Ascending aorta (tissue), 2 donors: Measurements from ENCODE around the gene ATG101. TPM values are rescaled to one million over a fixed set of nuclear protein-coding genes. Genes with fewer than 3 reads are reported as not detected.

Experiments used
- DNase-seq, 2 donors: peaks; one replicate each; pipeline ENCODE4 v3.0.0-alpha.2; 2019; ENCODE audit warnings: low spot score in 2 of 2
- H3K27ac ChIP-seq, 2 donors: fragments of 200-600 bp; sonication (generic); one replicate each; pipeline ENCODE4 v1.5.1; 2016 to 2017; ENCODE audit warnings: mild to moderate bottlenecking in 1 of 2
- H3K27me3 ChIP-seq: fragments of 200-600 bp; sonication (generic); one replicate; pipeline ENCODE4 v1.5.1; 2017
- H3K36me3 ChIP-seq, 2 donors: fragments of 200-600 bp; sonication (generic); one replicate each; pipeline ENCODE4 v1.5.1; 2016
- H3K4me1 ChIP-seq, 2 donors: fragments of 200-600 bp; sonication (generic); one replicate each; pipeline ENCODE4 v1.5.1; 2016 to 2017; ENCODE audit warnings: mild to moderate bottlenecking in 1 of 2
- H3K4me3 ChIP-seq, 2 donors: fragments of 200-600 bp; sonication (generic); one replicate each; pipeline ENCODE4 v1.5.1; 2016 to 2017; ENCODE audit warnings: mild to moderate bottlenecking in 1 of 2
- H3K9me3 ChIP-seq, 2 donors: fragments of 200-600 bp; sonication (generic); one replicate each; pipeline ENCODE4 v1.5.1; 2016
- intact Hi-C: fragments of 100-400 bp; cut with DNase I; formaldehyde crosslinking; loops from one replicate; pipeline ENCODE4 v1.15.1; 2023
- total RNA-seq: library from RNA; depleted of rRNA; stranded (reverse); fragments of >200 nt; gene quantifications from one replicate; pipeline ENCODE4 v1.1.0, GENCODE V29; 2016
- TF ChIP-seq, protein P1 (sequence below), 3 experiments: fragments of 200-600 bp in 2 of 3; fragments of 450-650 bp in 1 of 3; sonication (generic) in 2 of 3; IDR thresholded peaks; one replicate each; pipeline ENCODE4 v1.5.1; 2016 to 2019; ENCODE audit warnings: antibody characterized with exemption in 3 of 3, mild to moderate bottlenecking in 1 of 3, moderate library complexity in 1 of 3

The ATG101 gene
- total RNA-seq, 1 donor from 2014 or later, result 39.8 TPM

GRCh38 chr12:52063981-52064649, 5.7 kb upstream of the ATG101 start:
- peak in 1 of 2 donors; percentile 78 for DNase-seq
- peaks cover 0 to 6% of the 10 kb centered on the region in 2 donors for H3K36me3 ChIP-seq

GRCh38 chr12:52066346-52067080, 3.3 kb upstream of the ATG101 start:
- H3K27ac ChIP-seq, result no peak overlapping the region
- no peaks in the 10 kb centered on the region for H3K9me3 ChIP-seq
- DNase-seq, result no peak
- no peaks in the 10 kb centered on the region for H3K36me3 ChIP-seq
- TF ChIP-seq, protein P1, sequence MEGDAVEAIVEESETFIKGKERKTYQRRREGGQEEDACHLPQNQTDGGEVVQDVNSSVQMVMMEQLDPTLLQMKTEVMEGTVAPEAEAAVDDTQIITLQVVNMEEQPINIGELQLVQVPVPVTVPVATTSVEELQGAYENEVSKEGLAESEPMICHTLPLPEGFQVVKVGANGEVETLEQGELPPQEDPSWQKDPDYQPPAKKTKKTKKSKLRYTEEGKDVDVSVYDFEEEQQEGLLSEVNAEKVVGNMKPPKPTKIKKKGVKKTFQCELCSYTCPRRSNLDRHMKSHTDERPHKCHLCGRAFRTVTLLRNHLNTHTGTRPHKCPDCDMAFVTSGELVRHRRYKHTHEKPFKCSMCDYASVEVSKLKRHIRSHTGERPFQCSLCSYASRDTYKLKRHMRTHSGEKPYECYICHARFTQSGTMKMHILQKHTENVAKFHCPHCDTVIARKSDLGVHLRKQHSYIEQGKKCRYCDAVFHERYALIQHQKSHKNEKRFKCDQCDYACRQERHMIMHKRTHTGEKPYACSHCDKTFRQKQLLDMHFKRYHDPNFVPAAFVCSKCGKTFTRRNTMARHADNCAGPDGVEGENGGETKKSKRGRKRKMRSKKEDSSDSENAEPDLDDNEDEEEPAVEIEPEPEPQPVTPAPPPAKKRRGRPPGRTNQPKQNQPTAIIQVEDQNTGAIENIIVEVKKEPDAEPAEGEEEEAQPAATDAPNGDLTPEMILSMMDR (IDR thresholded peaks at IDR 0.05), result no peak
- H3K27me3 ChIP-seq, result no peaks in the 10 kb centered on the region
- intact Hi-C loops, result no loop called here
- no peak overlapping the region for H3K4me3 ChIP-seq
- H3K4me1 ChIP-seq, result peaks cover 8 to 14% of the 10 kb centered on the region in 2 donors

More at GRCh38 chr12:52063981-52064649, 5.7 kb upstream of the ATG101 start:
- intact Hi-C loops, result no loop called here
- Histone ChIP-seq H3K27me3 (no peaks in the 10 kb centered on the region), H3K27ac (peak overlapping the region; percentile 14 to 44), H3K9me3 (no peaks in the 10 kb centered on the region), H3K4me1 (peaks cover 0 to under 1% of the 10 kb centered on the region in 2 donors), H3K4me3 (no peak overlapping the region)
- TF ChIP-seq, protein P1 (IDR thresholded peaks at IDR 0.05), result no peak

DNA sequence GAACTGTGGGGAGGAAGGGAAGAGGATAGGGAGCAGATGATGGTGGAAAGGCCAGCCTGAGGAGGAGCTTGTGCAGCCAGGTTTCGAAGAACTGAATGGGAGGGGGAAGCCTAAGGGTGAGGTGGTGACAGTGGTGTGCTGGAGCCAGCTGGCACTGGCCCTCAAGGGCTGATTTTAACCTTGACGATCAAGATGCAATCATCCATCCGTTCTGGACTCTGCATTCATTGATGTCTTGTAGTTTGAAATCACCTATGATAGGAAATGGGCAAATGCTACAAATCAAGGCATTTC, 2.8 kb upstream of the ATG101 start:
- H3K4me3 ChIP-seq, result no peak overlapping the region
- intact Hi-C loops, result no loop called here
- DNase-seq, result no peak
- H3K27me3 ChIP-seq, result no peaks in the 10 kb centered on the region
- H3K27ac ChIP-seq, result no peak overlapping the region
- H3K9me3 ChIP-seq, result no peaks in the 10 kb centered on the region
- TF ChIP-seq, protein P1 (IDR thresholded peaks at IDR 0.05), result no peak
- no peaks in the 10 kb centered on the region for H3K36me3 ChIP-seq
- H3K4me1 ChIP-seq, result peaks cover 10 to 14% of the 10 kb centered on the region in 2 donors

DNA sequence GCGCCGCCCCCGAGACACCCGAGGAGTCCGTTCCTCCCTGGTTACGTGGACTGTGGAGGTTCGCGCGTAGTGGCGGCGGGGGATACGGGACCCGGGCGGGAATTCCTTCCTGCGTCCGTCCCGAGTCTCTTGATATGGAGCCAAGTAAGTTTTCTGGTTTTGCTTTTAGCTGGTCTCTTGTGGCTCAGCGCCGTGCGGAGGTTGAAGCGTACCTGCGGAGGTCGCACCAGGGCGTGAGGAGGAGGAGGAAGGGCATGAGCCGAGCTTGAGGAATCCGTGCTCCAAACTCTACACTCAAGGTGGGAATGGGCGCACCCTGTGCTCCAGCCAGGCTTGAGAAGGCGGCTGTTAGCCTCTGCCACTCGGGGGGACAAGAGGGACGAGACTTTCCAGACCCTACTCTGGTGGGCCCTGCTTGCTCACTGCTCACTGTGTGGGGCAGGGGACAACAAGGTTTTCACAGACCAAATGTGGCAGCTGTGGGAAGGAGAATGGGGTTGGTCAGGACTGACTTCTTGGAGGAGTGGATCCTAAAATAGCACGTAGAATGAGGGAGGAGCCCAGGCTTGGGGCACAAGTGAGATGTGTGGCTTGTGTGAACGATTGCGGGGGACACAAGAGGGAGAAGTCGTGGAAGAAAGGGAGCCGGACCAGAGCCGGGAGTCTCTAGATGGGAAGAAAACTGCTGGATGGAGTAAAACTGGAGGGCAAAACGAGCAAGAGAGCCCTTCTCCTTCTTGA, 577 bp downstream of the ATG101 start:
- DNase-seq, result no peak
- intact Hi-C loops, result no loop called here
- Histone ChIP-seq H3K36me3 (peaks cover 12 to 20% of the 10 kb centered on the region in 2 donors), H3K4me3 (peak overlapping the region; percentile 70 to 84), H3K9me3 (no peaks in the 10 kb centered on the region), H3K27ac (peak overlapping the region; percentile 85 to 89), H3K4me1 (peaks cover 10 to 19% of the 10 kb centered on the region in 2 donors), H3K27me3 (no peaks in the 10 kb centered on the region)
- TF ChIP-seq, protein P1 (IDR thresholded peaks at IDR 0.05), result no peak

DNA sequence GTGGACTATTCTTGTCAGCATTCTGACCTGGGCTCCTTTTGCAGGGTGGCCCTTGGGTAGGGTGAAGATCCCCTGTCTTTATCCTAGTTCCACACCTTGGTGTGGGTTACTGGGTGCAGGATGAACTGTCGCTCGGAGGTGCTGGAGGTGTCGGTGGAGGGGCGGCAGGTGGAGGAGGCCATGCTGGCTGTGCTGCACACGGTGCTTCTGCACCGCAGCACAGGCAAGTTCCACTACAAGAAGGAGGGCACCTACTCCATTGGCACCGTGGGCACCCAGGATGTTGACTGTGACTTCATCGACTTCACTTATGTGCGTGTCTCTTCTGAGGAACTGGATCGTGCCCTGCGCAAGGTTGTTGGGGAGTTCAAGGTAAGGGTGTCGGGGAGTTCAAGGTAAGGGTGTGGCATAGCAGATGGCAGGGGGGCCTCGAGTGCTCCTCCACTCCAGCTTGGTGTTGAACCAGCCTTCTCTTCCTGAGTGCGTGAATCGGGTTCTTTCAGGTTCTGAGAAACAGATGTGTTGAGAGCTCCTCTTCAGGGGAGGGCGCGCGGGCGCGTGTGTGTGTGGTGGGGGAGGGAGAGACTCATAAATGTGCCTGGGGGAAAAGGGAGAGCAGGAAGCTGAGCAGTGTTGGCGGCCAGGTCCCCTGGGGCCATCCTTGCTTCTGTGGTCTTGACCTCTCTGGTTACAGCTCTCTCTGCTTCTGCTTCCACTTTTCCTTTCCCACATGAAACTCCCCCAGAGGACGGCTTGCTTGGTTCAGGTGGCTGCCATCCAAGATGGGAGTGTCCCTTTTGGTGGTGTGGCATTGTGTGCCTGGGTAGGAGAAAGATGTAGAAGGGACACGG, 4.0 kb downstream of the ATG101 start:
- Histone ChIP-seq H3K9me3 (no peaks in the 10 kb centered on the region), H3K4me1 (peaks cover 10 to 19% of the 10 kb centered on the region in 2 donors), H3K4me3 (no peak overlapping the region), H3K27ac (no peak overlapping the region), H3K27me3 (no peaks in the 10 kb centered on the region), H3K36me3 (peaks cover 32 to 45% of the 10 kb centered on the region in 2 donors)
- TF ChIP-seq, protein P1 (IDR thresholded peaks at IDR 0.05), result no peak
- no peak for DNase-seq
- intact Hi-C loops, result no loop called here
